Hypothalamus (tissue), 51 donors: Measurements from ENCODE around the gene MRPL4.

Source experiments
- DNase-seq, 51 donors: peaks; one replicate each; lab custom pipeline; 2025; lab: John Stamatoyannopoulos, UW

MRPL4 gene

GRCh38 chr19:10305139-10305806, 53.3 kb downstream of the MRPL4 start:
- peak in 17 of 51 donors; percentile 3 to 69 (median 12) for DNase-seq

GRCh38 chr19:10306327-10306726, 54.3 kb downstream of the MRPL4 start:
- no peak for DNase-seq

DNA sequence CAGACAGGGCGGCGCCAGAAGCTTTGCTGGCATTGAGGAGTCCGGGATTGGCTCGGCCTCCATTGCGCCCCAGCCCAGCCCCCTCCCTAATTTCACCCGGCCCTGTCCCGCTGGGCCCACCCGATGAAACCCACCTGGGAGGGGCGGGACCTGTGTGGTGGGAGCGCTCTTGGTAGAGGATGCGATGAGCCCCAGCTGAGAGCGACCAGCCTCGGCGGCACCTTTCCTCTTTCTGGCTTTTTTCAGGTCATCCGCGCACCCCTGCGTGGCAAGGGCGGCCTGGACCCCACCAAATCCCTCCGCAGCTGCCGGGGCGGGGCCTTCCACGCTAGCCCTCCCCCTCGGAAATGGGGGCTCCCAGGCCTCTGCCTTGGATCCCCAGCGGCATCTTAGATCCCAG, 57.4 kb downstream of the MRPL4 start, which contains the start of gene ZGLP1:
Gene ZGLP1, minus strand, starts transcription at position 393 of the 400 bp plus-strand sequence.
- DNase-seq, result no peak
